Measurements from ENCODE around the gene MS4A5.
"Not testable (repeated sequence)": the region's sequence is repeated elsewhere in the genome, so short reads cannot be mapped to it uniquely, and the experiment has no call there.

The MS4A5 gene, protein sequence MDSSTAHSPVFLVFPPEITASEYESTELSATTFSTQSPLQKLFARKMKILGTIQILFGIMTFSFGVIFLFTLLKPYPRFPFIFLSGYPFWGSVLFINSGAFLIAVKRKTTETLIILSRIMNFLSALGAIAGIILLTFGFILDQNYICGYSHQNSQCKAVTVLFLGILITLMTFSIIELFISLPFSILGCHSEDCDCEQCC

DNA sequence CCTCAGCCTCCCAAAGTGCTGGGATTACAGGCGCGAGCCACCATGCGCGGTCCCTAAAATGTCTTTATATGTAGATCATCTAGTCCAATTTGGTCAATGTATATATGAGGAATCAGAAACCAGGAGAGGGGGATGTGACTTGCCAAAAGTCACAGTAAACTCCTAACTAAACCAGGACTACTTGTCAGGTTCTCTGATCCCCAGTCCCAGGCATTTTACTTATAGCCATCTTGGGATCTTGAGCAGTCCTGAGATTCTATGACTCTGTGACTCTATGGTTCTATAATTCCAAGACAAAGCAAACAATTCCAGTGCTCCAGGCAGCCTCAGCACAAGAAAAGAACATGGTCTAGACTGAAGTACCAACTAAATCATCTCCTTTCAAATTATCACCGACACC, at the start of gene MS4A5:
TSS of gene MS4A5 (plus strand) at position 301 of the 400 bp plus-strand sequence. CDS start 103 bp downstream, outside the sequence.
- DNase-seq (ENCODE audit: low read depth) = no peak

DNA sequence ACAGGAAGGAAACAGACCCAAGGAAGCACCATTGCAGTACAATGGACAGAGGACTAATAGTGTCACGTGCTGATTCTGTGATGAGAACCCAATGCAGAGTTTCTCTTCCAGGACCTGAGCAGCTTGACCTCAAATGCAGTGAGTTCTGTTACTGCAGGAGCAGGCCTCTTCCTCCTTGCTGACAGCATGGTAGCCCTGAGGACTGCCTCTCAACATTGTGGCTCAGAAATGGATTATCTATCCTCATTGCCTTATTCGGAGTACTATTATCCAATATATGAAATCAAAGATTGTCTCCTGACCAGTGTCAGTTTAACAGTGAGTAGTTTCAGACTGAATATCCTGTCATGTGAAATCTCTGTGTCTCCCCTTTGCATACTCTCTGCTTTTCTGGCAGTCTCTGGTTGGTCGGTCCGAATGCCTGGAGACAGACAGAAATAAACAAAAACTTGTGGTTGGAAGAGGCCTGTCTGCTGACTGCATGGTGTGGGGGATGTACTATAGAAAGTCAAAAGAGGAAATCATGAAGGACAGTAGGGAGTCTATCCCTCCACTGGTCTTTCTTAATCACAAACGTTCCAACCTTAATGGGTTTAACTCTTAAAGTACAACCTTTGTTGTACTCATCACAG, 40.0 kb upstream of the MS4A5 start:
- DNase-seq (ENCODE audit: low read depth) = no peak

DNA sequence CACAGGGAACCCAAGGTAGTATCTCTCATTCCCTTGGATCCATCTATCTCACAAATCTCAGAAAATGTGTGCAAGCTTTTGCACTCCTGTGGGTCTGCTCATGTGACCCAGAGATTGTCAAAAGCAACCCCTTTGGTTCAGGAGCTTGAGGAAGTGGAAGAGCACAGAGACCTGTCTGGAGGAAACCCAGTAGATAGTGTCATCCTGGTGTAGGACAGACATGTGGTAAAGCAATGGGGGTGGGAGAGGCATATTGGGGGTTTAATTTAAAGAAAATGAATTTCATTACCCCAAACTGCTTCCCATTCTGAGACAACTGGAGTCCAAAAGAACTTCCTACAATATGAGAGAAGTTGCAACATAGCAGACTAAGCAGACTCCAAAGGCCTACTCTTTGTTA, 39.0 kb upstream of the MS4A5 start:
- DNase-seq (ENCODE audit: low read depth) = no peak

DNA sequence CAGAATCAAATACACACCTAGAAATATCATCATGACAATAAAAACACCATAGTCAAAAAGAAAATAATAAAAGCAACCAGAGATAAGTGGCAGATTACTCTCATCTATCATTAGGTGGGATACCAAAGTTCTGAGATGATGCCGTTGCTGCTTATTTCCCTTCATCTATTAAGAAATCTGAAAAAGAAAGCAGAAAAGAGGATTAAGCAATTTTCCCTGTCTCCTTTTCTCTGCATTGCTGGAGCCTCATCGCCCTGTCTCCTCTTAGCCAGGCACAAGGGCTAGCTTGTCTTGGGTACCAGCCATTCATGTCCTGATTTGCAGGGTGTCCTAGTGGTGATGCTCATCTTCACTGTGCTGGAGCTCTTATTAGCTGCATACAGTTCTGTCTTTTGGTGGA, 37.0 kb upstream of the MS4A5 start:
- no peak for DNase-seq (ENCODE audit: low read depth)

DNA sequence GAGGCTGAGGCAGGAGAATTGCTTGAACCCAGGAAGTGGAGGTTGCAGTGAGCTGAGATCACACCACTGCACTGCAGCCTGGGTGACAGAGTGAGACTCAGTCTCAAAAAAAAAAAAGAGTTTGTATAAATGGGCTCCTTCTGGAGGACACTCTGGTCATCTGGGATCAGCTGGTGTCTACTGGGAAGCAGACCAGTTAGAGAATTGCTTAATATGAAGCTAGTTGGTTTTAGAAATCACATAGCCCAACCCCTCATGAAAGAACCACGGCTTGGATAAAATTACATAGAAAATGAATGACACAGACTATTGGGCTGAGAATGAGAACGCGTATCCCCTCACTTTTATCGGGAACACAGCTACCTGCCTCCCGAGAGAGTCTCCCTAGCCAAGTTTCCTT, 36.4 kb upstream of the MS4A5 start:
- DNase-seq (ENCODE audit: low read depth) = no peak

DNA sequence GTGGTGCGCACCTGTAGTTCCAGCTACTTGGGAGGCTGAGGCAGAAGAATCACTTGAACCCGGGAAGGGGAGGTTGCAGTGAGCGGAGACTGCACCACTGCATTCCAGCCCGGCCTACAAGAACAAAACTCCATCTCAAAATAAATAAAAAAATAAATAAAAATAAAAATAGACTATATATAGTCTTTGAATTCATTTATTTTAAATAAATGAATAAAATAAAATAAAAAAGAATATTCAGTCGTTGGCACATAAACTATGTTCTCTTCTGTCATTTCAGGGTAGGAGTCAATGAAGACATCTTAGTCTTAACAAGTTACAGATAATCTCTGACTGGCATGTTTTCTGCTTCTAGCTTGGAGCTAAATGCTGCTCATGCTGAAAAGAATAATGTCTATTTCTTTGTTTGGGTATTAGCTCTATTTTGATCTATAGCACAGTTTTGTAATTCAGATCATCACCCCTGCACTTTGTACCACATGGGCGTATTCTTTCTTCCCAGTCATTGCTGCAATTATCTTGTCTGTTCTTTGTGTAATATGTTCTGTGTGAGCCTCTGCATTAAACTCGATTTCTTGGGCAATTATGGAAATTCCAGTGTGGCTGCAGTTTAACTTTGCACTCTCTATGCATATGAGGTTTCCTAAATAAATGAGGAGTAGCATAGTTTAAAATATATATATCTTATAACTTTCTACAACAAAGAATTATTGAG, 34.5 kb upstream of the MS4A5 start:
- no peak for DNase-seq (ENCODE audit: low read depth)

DNA sequence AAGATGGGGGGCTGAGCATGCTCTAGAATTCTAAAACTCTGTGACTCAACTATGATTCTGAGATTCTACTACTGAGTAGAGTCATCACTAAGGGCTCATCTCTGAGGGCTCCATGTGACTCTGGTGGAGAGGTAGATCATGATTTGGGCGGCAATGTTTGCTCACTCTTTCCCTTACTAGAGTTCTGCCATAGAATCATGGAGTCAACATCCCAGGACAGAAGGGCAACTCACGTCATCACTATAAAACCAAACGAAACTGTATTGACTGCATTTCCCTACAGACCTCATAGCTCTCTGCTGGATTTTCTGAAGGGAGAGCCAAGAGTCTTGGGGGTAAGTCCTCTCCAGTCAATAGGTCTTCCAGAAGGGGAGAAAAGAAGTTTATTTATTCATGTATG, 33.0 kb upstream of the MS4A5 start, which contains the start of gene MS4A14:
TSS of gene MS4A14 (plus strand) at position 78 of the 400 bp plus-strand sequence. CDS start at position 198, 120 bp downstream.
- no peak for DNase-seq (ENCODE audit: low read depth)

DNA sequence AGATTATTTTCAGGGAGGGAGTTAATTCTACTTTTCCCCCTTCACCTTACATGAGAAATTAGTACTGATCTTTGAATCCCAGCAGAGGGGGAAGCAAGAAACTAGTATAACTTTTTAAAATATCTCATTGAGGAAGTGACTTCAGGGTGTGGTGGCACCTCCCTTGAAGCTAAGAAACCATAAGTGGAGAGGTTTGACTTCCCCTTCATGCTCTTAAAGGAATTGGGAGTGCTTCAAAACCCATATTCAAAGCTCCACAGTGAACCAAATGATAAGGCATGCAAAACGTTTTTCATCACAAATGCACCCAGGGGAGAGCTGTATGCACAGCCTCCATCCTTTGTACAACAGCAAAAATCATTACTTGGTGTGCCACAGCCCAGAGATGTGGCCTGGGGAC, 32.6 kb upstream of the MS4A5 start:
- DNase-seq (ENCODE audit: low read depth) = no peak

DNA sequence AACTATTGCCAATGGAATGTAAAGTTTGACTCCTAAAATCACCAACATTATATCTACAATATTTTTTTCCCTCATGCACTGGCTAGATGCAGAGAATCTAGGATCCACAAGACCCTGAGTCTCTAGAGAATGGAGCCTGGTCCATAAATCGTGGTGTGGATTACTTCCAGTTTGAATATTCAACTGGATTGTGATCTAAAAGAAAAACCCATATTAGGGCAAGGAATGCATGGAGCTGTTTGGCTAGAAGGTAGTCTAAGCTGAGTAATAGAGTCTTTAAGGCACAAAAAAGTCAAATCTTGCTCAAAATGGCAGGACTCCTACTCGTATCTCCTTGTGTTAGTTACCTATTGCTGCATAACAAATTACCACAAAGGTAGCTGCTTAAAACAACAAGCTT, 9.4 kb upstream of the MS4A5 start:
- DNase-seq (ENCODE audit: low read depth) = no peak

DNA sequence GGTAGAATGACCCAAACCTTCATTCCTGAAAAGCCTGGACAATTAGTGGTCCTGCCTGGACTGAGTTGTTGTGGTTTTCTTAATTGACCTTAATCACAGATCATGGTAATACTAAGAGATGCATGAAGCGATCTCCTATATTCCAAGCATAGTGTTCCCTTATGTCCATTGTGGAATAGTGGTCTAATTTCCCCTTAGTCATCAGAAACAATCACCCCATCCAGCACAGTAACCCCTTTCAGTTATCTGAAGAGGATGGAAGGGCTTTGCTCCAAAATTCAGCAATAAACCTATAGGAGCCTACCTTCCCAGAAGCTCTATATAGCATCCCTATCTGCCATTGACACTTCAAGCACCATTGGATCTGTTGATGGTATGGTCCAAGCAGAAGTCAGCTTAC, 6.8 kb upstream of the MS4A5 start:
- no peak for DNase-seq (ENCODE audit: low read depth)

DNA sequence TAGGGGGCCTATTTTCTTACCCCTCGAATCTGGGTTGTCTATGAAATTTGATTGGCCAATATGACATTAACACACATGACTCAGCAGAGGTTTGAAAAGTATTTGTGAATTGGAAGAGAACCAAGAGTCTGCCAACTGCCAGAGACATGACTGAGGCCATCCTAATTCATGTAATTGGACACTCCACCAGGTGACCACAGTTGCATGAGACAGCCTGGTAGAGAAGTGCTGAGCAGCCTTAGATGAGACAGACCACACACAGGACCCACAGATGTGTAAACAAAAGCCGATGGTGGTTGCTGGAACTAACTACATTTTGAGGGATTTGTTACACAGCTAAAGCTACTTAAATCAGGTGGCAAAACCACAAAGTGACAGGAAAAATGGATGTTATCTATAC, 855 bp upstream of the MS4A5 start:
- no peak for DNase-seq (ENCODE audit: low read depth)

DNA sequence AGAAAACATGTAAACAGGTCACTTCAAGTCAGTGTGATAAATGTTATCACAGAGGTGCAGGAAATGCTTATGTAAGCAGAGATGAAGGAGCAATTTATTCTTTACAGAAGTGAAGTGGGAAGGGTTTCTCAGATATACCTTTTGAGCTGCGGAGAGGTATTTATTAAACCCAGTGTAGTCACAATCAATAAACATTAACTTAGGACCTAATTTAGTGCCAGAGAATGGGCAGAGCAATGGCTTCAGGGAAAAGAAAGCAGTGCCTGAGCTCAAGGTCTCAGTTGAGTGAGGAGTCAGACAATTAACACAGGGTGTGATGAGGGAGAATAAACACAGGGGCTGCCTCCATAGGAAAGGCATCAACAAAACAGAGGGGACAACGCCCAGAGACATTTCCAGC, 1.9 kb downstream of the MS4A5 start:
- DNase-seq (ENCODE audit: low read depth) = no peak

DNA sequence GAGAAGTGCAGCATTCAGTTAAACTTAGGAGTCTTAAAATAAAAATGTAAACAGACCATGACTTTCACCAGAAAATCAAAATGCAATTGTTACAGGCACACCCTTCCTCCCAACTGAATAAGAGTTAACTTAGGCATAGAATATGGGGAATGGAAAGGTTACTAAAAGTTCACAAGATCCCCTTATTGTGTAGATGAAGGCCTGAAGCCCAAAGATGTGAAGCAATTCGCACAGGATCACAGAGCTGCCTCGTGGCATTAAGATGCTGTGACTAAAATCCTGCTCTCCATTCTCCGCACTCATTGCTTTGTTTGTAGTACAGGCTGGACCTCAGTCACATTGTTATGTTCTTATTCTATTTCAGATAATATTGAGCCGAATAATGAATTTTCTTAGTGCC, 4.0 kb downstream of the MS4A5 start:
- no peak for DNase-seq (ENCODE audit: low read depth)

DNA sequence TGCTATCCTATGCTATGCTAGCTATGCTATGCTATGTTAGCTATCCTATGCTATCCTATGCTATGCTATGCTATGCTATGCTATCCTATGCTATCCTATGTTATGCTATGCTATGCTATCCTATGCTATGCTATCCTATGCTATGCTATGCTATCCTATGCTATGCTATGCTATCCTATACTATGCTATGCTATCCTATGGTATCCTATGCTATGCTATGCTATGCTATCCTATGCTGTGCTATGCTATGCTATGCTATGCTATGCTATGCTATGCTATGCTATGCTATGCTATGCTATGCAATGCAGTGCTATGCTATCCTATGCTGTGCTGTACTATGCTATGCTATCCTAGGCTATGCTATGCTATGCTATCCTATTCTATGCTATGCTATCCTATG, 17.7 kb downstream of the MS4A5 start:
- no peak for DNase-seq (ENCODE audit: low read depth)

DNA sequence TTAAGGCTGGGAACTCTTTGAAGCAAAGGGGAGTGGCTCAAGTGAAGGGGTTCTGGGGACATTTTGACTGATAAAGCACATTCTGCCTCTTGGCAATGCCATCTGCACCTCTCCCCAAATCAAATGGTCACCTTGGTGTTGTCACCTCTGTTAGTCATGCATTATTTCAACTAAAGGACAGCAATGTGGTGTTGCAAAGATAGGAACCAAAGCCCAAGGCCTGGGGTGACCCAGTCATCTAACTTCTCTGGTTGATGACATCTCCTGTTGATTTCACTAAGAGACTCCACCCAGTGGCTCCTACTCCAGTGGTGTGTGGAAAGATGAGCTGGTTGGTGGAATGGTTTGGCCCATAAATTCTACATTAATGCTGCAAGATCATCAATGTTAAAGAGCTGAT, 18.5 kb downstream of the MS4A5 start:
- DNase-seq (ENCODE audit: low read depth) = no peak

DNA sequence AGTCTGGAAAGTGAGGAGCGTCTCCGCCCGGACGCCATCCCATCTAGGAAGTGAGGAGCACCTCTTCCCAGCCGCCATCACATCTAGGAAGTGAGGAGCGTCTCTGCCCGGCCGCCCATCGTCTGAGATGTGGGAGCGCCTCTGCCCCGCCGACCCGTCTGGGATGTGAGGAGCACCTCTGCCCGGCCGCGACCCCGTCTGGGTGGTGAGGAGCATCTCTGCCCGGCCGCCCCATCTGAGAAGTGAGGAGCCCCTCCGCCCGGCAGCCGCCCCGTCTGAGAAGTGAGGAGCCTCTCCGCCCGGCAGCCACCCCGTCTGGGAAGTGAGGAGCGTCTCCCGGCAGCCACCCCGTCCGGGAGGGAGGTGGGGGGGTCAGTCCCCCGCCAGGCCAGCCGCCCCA, 21.8 kb downstream of the MS4A5 start:
- DNase-seq (ENCODE audit: low read depth) = not testable (repeated sequence)

DNA sequence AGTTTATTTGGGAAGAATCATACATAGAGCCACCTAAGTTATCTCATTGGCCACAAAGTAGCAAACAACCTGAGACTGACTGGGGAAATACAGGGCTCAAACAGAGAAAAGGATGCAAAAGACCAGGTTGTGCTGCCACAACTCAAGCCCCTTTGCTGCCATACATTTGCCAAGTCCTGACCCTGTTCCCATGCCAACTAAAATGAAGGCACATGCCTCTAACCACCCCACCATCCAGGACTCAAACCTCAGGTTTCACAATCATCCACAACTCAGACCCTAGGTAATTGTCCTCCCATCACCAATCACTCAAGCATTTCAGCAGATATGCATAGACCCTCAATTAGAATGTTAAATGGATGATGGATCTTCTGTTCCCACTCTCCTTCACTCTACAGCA, 24.8 kb downstream of the MS4A5 start:
- no peak for DNase-seq (ENCODE audit: low read depth)

DNA sequence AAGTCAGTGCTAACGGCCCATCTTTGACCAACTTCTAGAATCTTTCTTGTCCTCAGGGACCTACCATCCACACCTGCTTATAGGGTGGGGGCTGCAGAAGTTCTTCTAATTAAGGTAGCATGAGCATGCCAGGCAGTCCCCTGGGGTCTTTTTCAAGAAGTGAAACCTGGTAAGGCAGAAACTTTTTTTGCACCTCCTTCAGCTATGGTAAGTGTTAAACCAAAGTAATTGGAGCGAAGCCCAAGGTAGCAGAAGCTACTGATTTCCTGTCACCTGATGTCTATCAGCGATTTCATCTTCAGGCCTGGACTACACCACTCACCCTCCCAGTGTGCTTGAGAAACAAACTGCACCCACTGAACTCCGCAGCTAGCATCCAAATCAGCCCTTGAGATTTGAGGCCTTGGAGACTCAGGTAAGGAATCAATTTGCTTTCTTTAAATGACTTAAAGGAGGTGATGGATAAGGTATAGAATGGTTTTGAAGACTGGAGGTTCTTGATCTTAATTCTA, 26.2 kb downstream of the MS4A5 start, which contains the start of gene MS4A1:
TSS of gene MS4A1 (plus strand) at position 317 of the 512 bp plus-strand sequence. CDS start 6,528 bp downstream, outside the sequence.
- DNase-seq (ENCODE audit: low read depth) = no peak

DNA sequence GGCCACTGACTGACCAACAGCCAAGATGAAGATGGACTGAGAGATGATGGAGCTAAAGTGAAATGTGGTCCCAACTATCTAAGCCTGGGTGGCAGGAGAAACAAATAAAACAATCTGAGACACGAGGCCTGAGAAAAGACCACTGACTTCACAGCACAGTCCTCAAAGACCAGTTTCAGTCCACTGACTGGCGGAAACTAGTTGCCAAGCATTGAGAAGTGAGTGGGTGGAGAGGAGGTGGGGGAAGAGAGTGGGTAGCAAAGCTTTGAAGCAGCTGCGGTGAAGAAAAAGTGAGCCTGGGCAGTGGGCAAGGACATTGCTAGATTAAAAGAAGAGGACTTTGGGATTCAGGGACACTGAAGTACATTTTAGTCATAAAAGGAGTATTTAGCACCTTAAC, 28.2 kb downstream of the MS4A5 start:
- DNase-seq (ENCODE audit: low read depth) = no peak

DNA sequence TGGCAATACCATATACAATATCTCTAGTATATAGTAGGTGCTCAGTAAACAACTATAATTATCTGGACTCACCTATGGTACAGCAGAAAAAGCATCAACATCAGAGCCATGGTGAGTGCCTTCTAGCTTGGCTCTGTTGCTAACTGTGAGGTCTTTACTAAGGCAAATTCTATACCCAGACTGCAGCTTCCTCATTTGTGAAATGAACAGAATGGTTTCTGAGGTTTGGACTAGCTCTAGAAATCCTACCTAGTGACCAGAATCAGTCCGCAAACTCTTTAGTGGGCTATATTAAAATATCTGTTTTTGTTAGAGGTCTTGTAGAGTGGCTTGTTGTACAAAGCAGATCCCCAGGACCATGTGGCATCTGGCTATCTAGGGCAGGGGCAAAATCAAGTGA, 30.0 kb downstream of the MS4A5 start:
- no peak for DNase-seq (ENCODE audit: low read depth)

DNA sequence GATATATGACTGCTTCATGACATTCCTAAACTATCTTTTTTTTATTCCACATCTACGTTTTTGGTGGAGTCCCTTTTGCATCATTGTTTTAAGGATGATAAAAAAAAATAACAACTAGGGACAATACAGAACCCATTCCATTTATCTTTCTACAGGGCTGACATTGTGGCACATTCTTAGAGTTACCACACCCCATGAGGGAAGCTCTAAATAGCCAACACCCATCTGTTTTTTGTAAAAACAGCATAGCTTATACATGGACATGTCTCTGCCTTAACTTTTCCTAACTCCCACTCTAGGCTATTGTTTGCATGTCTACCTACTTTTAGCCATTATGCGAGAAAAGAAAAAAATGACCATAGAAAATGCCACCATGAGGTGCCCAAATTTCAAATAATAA, 39.5 kb downstream of the MS4A5 start:
- no peak for DNase-seq (ENCODE audit: low read depth)

DNA sequence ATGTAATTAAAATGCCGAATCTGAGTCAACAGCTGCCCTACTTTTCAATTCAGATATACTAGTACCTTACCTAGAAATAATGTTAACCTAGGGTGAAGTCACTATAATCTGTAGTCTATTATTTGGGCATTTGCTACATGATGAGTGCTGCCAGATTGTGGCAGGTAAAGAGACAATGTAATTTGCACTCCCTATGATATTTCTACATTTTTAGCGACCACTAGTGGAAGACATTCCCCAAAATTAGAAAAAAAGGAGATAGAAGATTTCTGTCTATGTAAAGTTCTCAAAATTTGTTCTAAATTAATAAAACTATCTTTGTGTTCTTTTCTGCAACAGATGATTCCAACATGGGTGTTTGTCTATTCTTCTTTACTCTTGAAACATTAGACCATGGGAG, 40.4 kb downstream of the MS4A5 start:
- no peak for DNase-seq (ENCODE audit: low read depth)

DNA sequence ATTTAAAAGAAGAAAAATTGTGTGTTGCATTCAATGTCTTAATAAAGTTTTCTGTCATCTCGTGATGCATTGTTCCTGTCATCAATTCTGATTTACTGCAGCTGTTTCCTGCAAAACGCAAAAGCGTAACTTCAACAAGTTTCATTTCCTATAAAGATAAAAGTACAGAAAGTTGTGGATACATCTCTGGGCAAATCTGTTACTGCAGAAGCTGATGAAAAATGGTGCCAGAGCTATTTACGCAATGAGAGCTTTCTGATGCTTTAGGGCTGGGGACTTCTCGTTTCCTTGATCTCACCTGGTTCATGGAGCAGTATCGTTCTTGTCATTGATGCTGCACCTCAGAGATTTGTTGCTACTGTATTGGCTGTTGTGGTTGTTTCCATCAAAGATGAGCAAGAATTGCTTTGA, 47.7 kb downstream of the MS4A5 start:
- DNase-seq (ENCODE audit: low read depth) = no peak
